Stomach (tissue), 9 donors: Measurements from ENCODE around the gene FAM229A. TPM values are rescaled to one million over a fixed set of nuclear protein-coding genes. Genes with fewer than 3 reads are reported as not detected.
"Not testable (repeated sequence)": the region's sequence is repeated elsewhere in the genome, so short reads cannot be mapped to it uniquely, and the experiment has no call there.

ENCODE experiments used
- DNase-seq, 2 donors: peaks; one replicate each; pipeline versions ENCODE4 v3.0.0 to v3.0.0-alpha.2; 2013 to 2019
- H3K27ac ChIP-seq, 5 donors: fragments of 200-600 bp in 4 of 5; sonication (generic) in 4 of 5; one replicate each; pipeline ENCODE4 v1.5.1; 2013 to 2019; ENCODE audit warnings: mild to moderate bottlenecking in 1 of 5, moderate library complexity in 1 of 5
- H3K27me3 ChIP-seq, 3 donors: fragments of 200-600 bp; sonication (generic); one replicate each; pipeline ENCODE4 v1.5.1; 2017 to 2019; ENCODE audit warnings: mixed run types in 1 of 3
- H3K36me3 ChIP-seq, 4 donors: fragments of 200-600 bp; sonication (generic); 1 replicate in 3 of 4; 2 replicates in 1 of 4; pipeline ENCODE4 v1.5.1; 2016 to 2019
- H3K4me1 ChIP-seq, 4 donors: fragments of 200-600 bp; sonication (generic); one replicate each; pipeline ENCODE4 v1.5.1; 2016 to 2019
- H3K4me3 ChIP-seq, 4 donors: fragments of 200-600 bp; sonication (generic) in 3 of 4; one replicate each; pipeline ENCODE4 v1.5.1; 2016 to 2019; ENCODE audit warnings: mild to moderate bottlenecking in 1 of 4
- H3K9me3 ChIP-seq, 4 donors: fragments of 200-600 bp; sonication (generic); one replicate each; pipeline ENCODE4 v1.5.1; 2016 to 2019
- EP300 ChIP-seq: sonication (generic); formaldehyde crosslinking; IDR thresholded peaks from one replicate; pipeline ENCODE4 v1.6.1; 2017; ENCODE audit warnings: antibody characterized with exemption
- POLR2A ChIP-seq, 4 donors: fragments of 450-650 bp; IDR thresholded peaks; one replicate each; pipeline ENCODE4 v1.6.1; 2016; ENCODE audit warnings: antibody characterized with exemption in 4 of 4, control low read depth in 2 of 4, mild to moderate bottlenecking in 1 of 4, moderate library complexity in 1 of 4
- POLR2AphosphoS5 ChIP-seq, 3 donors: sonication (generic); formaldehyde crosslinking; IDR thresholded peaks; one replicate each; pipeline ENCODE4 v1.6.1; 2016; ENCODE audit warnings: antibody characterized with exemption in 3 of 3
- WGBS, 5 donors: extraction: QIAGEN DNeasy Blood & Tissue Kit in 3 of 5; methylation state at CpG; one replicate each; pipeline versions ENCODE4 v1.1.5 to v1.1.7; 2013 to 2018; 5-methylcytosine and 5-hydroxymethylcytosine counted together
- intact Hi-C: fragments of 100-400 bp; cut with DNase I; formaldehyde crosslinking; loops from one replicate; pipeline ENCODE4 v1.15.1; 2023; ENCODE audit warnings: low total_unique reads
- polyA plus RNA-seq, 3 donors: library from polyadenylated mRNA; stranded (reverse); fragments of 200-250 nt; gene quantifications; one replicate each; pipeline ENCODE4 v1.2.3, GENCODE V29; 2013
- total RNA-seq, 5 donors: library from RNA; depleted of rRNA; stranded (reverse); fragments of >200 nt; gene quantifications; one replicate each; pipeline versions ENCODE4 v1.1.0 to v1.2.3, GENCODE V29; 2014 to 2016
- TF ChIP-seq, protein P1 (sequence below), 7 experiments: fragments of 450-650 bp in 4 of 7; fragments of 200-600 bp in 3 of 7; sonication (generic) in 3 of 7; IDR thresholded peaks; one replicate each; pipeline ENCODE4 v1.5.1; 2016 to 2019; ENCODE audit warnings: antibody characterized with exemption in 7 of 7, control low read depth in 2 of 7, mild to moderate bottlenecking in 1 of 7
- donor health status: healthy with polysubstance abuse.
- donor health status: Bipolar disorder and iron deficiency.
- donor health status: healthy.

The FAM229A gene
- total and polyA plus RNA-seq, 8 donors, result 2.2 to 21.6 (median 8.8) TPM

DNA sequence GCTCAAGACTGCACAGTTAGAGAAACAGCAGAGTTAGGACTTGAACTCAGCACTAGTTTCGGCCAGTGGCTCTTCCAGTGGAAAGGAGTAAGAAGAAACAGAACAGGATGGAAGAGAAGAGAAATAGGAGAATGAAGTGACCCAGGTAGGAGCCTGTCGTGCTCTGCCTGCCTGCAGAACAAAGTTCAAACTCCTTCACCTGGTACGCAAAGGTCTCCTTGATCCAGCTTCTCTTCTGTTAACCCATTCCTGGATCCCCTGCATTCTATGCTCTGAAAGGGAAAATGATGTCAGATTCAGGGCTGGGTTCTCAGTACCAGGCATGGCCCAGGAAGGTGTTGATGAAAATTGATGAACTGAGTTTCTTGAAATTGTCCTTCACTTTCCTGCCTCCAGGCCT is 3.9 kb downstream of the FAM229A start:
- Histone ChIP-seq H3K4me3 (no peak overlapping the region), H3K4me1 (peaks cover 16 to 37% (median 28%) of the 10 kb centered on the region in 4 donors), H3K27me3 (no peaks in the 10 kb centered on the region), H3K9me3 (no peaks in the 10 kb centered on the region), H3K36me3 (peaks cover 0 to 5% (median 5%) of the 10 kb centered on the region in 4 donors), H3K27ac (no peak overlapping the region)
- TF ChIP-seq, protein P1, sequence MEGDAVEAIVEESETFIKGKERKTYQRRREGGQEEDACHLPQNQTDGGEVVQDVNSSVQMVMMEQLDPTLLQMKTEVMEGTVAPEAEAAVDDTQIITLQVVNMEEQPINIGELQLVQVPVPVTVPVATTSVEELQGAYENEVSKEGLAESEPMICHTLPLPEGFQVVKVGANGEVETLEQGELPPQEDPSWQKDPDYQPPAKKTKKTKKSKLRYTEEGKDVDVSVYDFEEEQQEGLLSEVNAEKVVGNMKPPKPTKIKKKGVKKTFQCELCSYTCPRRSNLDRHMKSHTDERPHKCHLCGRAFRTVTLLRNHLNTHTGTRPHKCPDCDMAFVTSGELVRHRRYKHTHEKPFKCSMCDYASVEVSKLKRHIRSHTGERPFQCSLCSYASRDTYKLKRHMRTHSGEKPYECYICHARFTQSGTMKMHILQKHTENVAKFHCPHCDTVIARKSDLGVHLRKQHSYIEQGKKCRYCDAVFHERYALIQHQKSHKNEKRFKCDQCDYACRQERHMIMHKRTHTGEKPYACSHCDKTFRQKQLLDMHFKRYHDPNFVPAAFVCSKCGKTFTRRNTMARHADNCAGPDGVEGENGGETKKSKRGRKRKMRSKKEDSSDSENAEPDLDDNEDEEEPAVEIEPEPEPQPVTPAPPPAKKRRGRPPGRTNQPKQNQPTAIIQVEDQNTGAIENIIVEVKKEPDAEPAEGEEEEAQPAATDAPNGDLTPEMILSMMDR (IDR thresholded peaks at IDR 0.05), result no peak
- TF ChIP-seq POLR2A (IDR thresholded peaks at IDR 0.05), result no peak
- no peak for TF ChIP-seq POLR2AphosphoS5 (IDR thresholded peaks at IDR 0.05)
- TF ChIP-seq EP300, result no peak
- DNase-seq, result no peak
- 42 to 62% (median 53%) methylated on average over 3 of the region's 3 CpGs for WGBS, 5 donors
- intact Hi-C loops, result no loop called here

DNA sequence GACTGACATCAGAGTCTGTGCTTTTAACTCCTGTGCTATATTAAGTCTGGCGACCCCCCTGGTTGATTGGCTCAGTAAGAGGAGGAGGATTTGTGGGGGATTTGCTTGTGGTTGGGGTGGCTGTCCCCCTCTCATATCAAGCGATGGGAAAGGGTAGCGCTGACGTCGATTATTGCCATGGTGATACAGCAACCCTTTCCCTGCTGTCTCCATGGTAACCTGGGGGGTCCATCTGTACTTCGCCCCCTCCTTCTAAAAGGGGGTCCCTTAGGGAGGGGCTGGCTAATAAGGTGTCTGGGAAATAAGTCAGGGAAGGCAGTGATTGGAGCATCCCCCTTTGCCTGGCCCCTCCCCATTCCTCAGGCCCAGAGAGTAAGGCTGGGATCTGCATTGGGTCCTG is 4.7 kb downstream of the FAM229A start:
- peaks cover 24 to 43% (median 35%) of the 10 kb centered on the region in 4 donors for H3K4me1 ChIP-seq
- no peak overlapping the region for H3K4me3 ChIP-seq
- no peaks in the 10 kb centered on the region for H3K27me3 ChIP-seq
- no peaks in the 10 kb centered on the region for H3K36me3 ChIP-seq
- no peak for DNase-seq
- intact Hi-C loops, result no loop called here
- no peaks in the 10 kb centered on the region for H3K9me3 ChIP-seq
- 64 to 72% (median 69%) methylated on average over 6 of the region's 6 CpGs for WGBS, 5 donors
- no peak overlapping the region for H3K27ac ChIP-seq
- TF ChIP-seq POLR2AphosphoS5 (IDR thresholded peaks at IDR 0.05), result no peak
- TF ChIP-seq, protein P1 (IDR thresholded peaks at IDR 0.05), result no peak
- TF ChIP-seq EP300, result no peak
- TF ChIP-seq POLR2A (IDR thresholded peaks at IDR 0.05), result no peak

DNA sequence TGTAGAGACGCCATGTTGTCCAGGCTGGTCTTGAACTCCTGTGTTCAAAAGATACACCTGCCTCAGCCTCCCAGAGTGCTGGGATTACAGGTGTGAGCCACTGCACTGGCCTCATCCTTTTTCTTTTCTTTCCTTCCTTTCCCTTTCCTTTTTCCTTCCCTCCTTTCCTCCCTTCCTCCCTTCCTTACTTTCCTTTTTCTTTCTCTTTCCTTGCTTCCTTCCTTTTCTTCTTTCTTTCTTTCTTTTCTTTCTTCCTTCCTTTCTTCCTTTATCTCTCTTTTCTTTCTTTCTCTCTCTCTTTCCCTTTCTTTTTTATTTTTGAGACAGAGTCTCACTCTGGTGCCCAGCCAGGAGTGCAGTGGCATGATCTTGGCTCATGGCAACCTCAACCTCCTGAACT is 5.8 kb downstream of the FAM229A start:
- WGBS, 5 donors, result 88 to 100% (median 95%) methylated on average over 1 of the region's 1 CpG
- intact Hi-C loops, result no loop called here
- Histone ChIP-seq H3K27ac (no peak overlapping the region), H3K27me3 (no peaks in the 10 kb centered on the region), H3K9me3 (no peaks in the 10 kb centered on the region), H3K4me1 (peaks cover 21 to 42% (median 34%) of the 10 kb centered on the region in 4 donors), H3K4me3 (no peak overlapping the region), H3K36me3 (no peaks in the 10 kb centered on the region)
- DNase-seq, result no peak
- TF ChIP-seq EP300 (no peak), POLR2AphosphoS5 (IDR thresholded peaks at IDR 0.05) (no peak), POLR2A (IDR thresholded peaks at IDR 0.05) (no peak)
- TF ChIP-seq, protein P1 (IDR thresholded peaks at IDR 0.05), result no peak

DNA sequence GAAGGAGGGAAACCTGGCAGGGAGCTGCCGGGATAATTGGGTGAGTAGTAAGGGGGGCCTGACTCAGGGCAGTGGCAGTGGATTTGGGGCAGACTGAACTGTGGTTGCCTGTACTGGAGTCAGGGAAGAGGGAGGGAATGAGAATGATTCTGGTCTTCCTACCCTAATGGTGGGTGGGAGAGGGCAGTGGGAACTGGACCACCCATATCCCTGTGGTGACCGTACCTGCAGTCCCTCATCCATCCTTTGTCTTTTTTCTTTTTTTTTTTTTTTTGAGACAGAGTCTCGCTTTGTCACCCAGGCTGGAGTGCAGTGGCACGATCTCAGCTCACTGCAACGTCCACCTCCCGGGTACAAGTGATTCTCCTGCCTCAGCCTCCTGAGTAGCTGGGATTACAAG is 6.5 kb downstream of the FAM229A start:
- intact Hi-C loops, H3K27me3 ChIP-seq, DNase-seq, H3K4me3 ChIP-seq, H3K9me3 ChIP-seq, H3K27ac ChIP-seq, H3K36me3 ChIP-seq: not testable (repeated sequence)
- H3K4me1 ChIP-seq, result peaks cover 18 to 40% (median 32%) of the 10 kb centered on the region in 4 donors
- WGBS, 5 donors, result 94 to 96% (median 95%) methylated on average over 6 of the region's 6 CpGs

DNA sequence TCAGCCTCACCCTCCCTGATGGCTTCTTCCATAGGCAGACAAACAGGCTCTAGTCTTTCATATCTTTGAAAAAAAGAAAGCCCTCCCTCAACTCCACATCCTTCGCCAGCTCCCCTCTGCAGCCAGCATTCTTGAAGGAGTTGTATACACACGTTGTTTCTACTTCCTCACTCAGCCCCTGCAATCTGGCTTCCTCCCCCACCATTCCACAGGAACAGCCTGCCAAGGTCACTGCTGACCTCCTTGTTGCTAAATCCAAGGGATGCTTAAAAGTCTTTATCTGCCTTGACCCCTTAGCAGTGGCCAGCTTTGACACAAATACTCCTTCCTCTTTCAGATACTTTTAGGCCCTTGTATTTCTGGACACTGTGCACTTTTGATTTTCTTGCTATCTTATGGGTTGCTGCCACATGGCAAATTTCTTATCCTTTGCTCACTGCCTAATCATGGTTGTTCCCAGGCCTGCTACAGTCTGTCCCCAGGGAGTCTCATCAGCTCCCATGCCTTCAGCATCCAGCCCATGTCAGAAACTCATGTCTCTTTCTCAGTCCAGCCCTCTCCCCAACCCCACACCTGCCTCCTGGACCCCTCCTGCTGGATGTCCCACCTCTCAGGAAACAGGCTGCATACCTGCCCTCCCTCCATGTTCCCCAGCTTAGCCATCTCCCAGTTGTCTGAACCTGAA is 8.3 kb downstream of the FAM229A start:
- intact Hi-C loops, result no loop called here
- peaks cover 23 to 52% (median 49%) of the 10 kb centered on the region in 4 donors for H3K4me1 ChIP-seq
- 24 to 36% (median 27%) methylated on average over 2 of the region's 2 CpGs for WGBS, 5 donors
- H3K36me3 ChIP-seq, result no peaks in the 10 kb centered on the region
- DNase-seq, result peak in 1 of 2 donors; percentile 83
- TF ChIP-seq POLR2A (IDR thresholded peaks at IDR 0.05) (no peak), POLR2AphosphoS5 (IDR thresholded peaks at IDR 0.05) (peak in 1 of 3 donors; percentile 31)
- no peak overlapping the region for H3K4me3 ChIP-seq
- H3K27me3 ChIP-seq, result no peaks in the 10 kb centered on the region
- H3K9me3 ChIP-seq, result no peaks in the 10 kb centered on the region
- H3K27ac ChIP-seq, result peak overlapping the region in 4 of 5 donors; percentile 17 to 96 (median 94)
